HG02870 (cell line): Measurements from ENCODE around the gene ROPN1L.
"Not testable (repeated sequence)": the region's sequence is repeated elsewhere in the genome, so short reads cannot be mapped to it uniquely, and the experiment has no call there.

Source experiments
- ATAC-seq: cut with Tn5 transposase; IDR thresholded peaks from one replicate; pipeline ENCODE4 v1.9.1; 2021; ENCODE audit warnings: mild to moderate bottlenecking, moderate library complexity; ENCODE audit not compliant: unreplicated experiment

ROPN1L gene

DNA sequence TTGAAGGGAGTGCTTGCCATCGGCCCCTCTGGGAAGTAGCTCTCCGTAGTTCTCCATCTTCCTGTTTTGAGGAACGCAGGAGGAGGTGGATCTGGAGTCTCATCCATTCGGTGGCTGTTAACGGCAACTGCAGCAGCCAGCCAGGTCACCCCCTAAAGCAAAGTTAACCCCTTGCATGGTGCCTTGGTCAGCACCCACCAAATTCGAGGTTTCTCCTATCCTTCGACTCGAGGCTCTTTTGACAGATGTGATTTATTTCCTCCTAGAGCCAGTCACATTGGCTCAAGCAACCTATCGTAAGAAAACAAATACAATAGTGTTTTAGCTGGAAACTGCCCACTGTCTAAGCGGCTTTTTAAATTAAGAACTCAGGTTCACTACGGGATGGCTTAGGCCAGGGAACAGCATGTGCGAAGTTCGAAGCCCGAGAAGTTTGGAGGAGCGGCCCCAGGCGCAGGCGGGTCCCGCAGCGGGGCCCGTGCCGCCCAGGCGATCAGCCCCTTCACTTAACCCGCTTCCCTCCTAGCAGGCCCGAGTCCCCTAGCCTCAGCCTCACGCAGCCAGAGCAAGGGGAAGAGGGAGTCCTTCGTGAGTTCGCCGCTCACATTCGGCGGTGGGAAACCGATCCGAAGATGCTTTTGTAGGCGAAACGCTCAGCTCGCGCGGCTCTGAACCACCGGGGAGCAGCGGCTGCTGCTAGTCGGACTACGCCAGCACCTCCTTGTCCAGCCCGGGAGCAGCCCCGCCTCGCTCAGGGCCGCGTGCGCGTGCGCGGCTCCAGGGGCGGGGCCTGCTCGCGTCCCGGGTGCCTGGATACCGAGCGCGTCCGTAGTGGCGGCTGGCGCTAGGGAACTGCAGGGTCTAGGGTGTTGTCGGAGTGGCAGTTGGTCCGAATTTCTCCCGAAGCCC is at the start of gene ROPN1L:
Gene ROPN1L (plus strand): TSS at position 797 of the 909 bp plus-strand sequence. CDS start 289 bp downstream, outside the sequence.
- ATAC-seq: peak; percentile 95

- ATAC-seq: not testable (repeated sequence)
Observed at GRCh38 chr5:10392567-10393328, 48.9 kb upstream of the ROPN1L start.

DNA sequence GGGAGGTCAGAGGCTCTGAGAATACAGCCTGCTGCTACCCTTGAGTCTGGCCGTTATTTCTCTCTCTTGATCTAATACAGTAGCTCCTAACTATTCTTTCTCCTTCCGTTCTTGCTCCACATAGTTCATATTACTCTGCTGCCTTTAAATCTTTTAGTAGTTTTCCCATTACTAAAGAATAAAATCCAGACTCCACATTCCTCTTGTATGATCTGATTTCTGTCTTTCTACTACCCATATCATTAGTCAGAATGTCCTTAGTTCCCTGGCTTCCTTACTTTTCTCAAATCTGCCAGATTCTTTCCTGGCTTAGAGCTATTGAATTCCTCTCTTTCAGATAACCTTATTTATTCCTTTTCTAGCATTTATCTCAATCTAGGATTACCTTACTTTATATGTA is 48.2 kb upstream of the ROPN1L start:
- ATAC-seq: no peak

- no peak for ATAC-seq
Observed at GRCh38 chr5:10396552-10396951, 45.1 kb upstream of the ROPN1L start.

DNA sequence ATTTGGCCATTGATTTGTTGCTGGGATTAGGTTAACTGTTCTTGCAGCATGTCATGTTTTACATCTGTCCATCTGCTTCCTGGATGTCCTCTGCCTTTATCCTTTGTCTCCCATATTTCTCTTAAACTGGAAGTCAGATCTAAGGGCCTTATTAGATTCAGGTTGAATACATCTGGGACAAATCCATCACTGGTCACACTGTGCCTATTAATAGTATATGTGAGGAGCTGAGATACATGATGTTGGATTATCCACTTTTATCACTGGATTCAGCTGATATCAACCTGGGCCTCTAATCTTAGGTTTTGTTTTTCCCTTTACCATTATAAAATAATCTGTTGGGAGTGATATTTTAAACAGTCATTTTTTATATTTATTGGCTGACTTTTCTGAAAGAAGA is 41.8 kb upstream of the ROPN1L start:
- ATAC-seq: no peak

GRCh38 chr5:10400411-10400810 is 41.3 kb upstream of the ROPN1L start:
- no peak for ATAC-seq

DNA sequence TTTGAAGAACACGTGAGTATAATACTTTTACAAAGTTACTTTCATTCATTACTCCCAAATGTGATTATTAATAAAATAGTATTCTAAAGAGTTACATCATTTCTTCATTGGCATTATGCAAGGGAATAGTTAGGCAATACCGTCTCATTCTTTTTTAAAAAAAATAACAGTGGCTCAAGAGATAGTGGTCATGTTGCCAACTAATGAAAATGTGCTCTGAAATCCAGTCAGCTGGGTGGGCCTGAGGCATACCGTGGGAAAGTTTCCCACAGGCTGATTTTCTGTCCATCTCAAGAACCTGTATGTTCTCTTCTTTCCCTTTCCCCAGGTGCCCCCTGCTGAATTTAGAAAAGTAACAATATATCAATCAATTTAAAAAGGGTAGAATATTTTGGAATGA is 40.8 kb upstream of the ROPN1L start:
- no peak for ATAC-seq

GRCh38 chr5:10401498-10401897 is 40.2 kb upstream of the ROPN1L start:
- ATAC-seq: peak; percentile 82

GRCh38 chr5:10403829-10404228 is 37.9 kb upstream of the ROPN1L start:
- ATAC-seq: no peak

DNA sequence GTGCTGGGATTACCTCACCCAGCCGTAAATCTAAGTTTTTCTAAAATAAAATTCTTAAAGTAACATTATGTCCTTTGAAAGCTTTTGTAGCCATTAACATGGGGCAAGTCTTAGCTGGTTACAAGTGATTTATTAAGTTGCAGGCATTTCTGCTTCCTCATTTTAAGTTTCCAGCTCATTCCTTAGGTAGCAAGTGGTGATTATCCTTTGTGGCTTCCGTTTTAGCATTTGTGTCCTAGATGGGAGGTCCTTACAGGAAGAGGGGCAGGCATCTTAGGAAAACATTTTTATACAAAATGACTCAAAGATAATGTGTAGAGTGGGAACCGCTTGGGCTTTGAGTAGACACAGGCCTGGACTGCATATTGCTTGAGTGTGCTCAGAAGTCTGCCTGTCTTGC is 35.0 kb upstream of the ROPN1L start:
- no peak for ATAC-seq

GRCh38 chr5:10409504-10409903 is 32.2 kb upstream of the ROPN1L start:
- no peak for ATAC-seq

DNA sequence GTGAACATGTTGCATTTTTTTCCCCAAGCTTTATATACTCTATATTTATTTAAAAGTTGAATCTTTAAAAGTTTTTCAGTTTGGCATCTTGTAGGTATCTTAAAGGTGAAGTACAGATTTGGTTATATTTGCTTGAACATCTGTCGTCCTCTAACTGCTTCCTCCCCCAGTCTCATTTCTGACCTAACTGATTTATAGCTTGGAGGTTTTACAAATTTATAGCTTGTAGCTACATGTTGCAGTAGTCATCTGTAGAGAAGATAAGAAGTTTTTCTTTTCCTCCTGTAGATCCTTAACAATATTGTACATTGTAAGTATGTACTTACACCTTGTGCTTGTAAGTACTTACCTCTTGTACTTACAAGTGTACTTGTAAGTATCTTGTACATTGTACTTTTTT is 31.0 kb upstream of the ROPN1L start:
- no peak for ATAC-seq

DNA sequence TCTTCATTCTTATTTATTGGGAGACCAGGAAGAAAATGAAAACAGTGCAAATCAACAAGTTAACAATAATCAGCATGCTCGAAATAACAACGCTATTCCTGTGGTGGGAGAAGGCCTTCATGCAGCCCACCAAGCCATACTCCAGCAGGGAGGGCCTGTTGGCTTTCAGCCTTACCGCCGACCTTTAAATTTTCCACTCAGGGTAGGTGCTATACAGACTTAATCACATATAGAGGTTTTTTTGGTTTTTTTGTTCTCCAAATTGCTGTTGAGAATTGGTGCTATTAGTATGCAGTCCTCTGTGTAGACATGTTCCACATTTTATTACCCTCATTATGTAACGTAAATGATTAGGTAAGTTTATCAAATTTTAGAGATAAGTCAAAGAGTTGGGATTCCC is 30.3 kb upstream of the ROPN1L start:
- no peak for ATAC-seq

- ATAC-seq: no peak
Observed at GRCh38 chr5:10416868-10417267, 24.8 kb upstream of the ROPN1L start.

GRCh38 chr5:10418654-10419345 is 22.9 kb upstream of the ROPN1L start:
- peak; percentile 94 for ATAC-seq

DNA sequence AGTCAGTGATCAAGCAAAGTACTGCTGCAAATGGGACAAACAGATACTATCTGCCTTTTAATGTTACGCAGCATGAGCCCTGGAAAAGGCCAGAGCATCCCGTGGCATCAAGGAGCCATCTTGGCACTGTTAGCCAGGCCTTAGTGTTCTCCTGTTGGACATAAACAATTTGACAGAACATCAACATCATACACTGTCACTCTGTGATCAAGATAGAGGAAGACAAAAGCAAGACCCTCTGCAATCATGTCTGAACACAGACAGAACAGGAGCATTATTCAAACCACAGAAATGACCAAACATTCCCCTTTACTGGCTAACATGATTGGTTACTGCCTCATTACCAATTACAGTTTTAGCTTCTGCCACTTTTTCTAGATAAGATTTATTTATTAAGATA is 21.2 kb upstream of the ROPN1L start:
- ATAC-seq: no peak

DNA sequence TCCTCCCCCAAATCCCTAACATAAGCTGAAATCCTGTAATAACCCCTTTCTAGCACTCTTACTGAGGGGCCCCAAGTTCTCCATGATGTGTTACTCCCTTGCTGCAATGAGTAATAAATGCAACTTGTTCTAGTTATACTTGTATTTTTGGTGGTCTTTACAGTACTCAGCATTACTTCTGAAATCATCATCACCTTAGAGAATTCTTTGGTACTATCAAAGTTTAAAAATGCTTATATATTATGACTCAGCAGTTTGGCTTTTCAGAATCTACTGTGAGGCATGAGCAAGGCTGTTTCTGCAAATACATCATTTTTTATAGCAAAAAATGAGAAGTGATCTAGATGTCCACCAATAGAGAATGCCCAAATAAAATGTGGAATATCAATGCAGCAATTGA is 20.7 kb upstream of the ROPN1L start:
- ATAC-seq: no peak

DNA sequence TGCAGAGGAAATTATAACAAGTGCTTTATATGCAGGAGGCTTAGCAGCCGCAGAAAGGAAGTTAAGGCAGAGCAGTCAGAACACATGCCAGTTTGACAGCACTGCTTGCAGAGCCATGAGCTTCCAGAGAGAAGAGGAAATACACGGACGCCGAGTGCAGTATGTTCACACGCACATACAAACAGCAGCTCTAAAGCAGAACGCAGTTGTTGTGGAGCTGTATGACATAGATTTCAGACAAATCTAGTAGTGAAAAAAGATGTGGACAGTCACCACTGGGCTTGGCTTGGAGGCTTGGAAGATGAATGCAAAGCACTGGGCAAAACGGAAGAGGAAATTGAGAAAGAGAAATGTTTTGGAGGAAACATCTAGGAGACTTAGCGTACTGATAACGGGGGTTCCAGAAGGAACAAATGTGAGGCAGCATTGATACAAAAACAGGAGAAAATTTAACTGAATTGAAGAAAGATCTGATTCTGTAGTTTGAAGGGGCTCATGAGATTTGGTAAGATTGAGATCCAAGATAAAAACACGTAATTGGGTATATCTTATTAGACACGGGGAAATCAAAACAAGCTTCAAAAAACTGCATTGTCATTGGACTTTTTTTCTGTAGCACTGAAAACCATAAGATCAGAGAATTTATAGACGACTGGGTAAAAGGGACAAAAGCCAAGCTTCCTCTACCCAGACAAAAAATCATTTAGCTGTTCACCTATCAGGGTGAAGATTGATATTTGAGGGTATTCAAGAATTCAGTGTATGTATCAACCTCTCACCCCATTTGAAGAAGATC is 19.6 kb upstream of the ROPN1L start:
- ATAC-seq: no peak

- no peak for ATAC-seq
Observed at GRCh38 chr5:10423022-10423421, 18.7 kb upstream of the ROPN1L start.

- ATAC-seq: peak; percentile 49
Observed at GRCh38 chr5:10424124-10424731, 17.5 kb upstream of the ROPN1L start.
